ENCODE data around the gene CASZ1.

GRCh38 chr1:10629091-10629815 is 167.2 kb downstream of the CASZ1 start:
- TF ChIP-seq CTCF (conservative IDR thresholded peaks at IDR 0.05 in 1 of 2, IDR thresholded peaks at IDR 0.05 in 1 of 2; ENCODE audit: low read depth in 1 of 2, low read length in 2 of 2) = no peak
- no peak for TF ChIP-seq EZH2 (IDR thresholded peaks at IDR 0.05; ENCODE audit: low read length, missing control alignments)
